ENCODE measurements around the gene MAPK14. TPM values are rescaled to one million over a fixed set of nuclear protein-coding genes. Genes with fewer than 3 reads are reported as not detected.

Gene MAPK14
- total and polyA plus RNA-seq, 7 donors = 11.8 to 42.0 (median 31.0) TPM

DNA sequence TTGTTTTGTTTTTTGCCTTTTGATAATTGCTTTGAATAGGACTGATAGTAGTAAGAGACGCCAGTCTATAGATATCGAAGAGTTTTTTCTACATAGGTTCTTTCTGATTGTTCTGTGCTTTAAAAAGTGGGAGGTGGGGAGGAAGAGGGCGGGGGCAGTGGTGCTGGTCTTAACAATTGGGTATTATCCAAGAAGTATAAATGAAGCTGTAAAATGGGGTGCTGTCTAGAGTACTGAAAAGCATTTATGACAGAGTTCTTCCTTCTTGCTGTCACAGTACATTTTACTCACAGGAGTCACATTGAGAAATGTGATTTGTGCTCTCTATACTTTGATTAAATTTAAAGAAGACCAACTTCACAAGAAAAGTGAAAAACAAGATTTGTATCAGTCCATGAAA lies 41.0 kb downstream of the MAPK14 start:
- TF ChIP-seq, protein P1, sequence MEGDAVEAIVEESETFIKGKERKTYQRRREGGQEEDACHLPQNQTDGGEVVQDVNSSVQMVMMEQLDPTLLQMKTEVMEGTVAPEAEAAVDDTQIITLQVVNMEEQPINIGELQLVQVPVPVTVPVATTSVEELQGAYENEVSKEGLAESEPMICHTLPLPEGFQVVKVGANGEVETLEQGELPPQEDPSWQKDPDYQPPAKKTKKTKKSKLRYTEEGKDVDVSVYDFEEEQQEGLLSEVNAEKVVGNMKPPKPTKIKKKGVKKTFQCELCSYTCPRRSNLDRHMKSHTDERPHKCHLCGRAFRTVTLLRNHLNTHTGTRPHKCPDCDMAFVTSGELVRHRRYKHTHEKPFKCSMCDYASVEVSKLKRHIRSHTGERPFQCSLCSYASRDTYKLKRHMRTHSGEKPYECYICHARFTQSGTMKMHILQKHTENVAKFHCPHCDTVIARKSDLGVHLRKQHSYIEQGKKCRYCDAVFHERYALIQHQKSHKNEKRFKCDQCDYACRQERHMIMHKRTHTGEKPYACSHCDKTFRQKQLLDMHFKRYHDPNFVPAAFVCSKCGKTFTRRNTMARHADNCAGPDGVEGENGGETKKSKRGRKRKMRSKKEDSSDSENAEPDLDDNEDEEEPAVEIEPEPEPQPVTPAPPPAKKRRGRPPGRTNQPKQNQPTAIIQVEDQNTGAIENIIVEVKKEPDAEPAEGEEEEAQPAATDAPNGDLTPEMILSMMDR (IDR thresholded peaks at IDR 0.05) = no peak
- WGBS, 3 donors = 69 to 89% (median 73%) methylated on average over 3 of the region's 3 CpGs

DNA sequence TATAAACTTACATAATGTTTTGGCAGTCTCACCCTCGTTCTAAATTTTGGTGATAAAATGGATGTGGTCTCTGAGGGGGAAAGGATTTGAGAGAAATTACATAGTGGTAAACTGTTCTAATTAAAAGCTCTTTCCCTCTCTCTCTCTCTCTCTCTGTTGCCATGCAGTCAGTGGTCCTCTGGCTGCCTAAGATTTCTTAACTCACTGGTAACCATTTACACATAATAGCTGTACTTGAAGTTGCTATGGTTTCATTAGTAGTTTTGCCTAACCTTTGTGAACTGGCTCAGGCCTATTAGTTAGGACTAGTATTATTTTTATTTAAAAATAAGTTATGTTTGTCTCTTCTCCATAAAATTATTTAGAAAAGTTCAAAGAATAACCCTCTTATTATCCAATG lies 42.0 kb downstream of the MAPK14 start:
- H3K36me3 ChIP-seq (ENCODE audit: insufficient read depth in 1 of 2, low read depth in 1 of 2) = peaks cover 0 to 6% of the 10 kb centered on the region in 2 donors
- TF ChIP-seq, protein P1 (IDR thresholded peaks at IDR 0.05) = no peak
- peaks cover 60% of the 10 kb centered on the region for H3K4me1 ChIP-seq
- ATAC-seq (no peak), DNase-seq (no peak)
- intact Hi-C loops (cut with DNase I) = no loop called here
- no peaks in the 10 kb centered on the region for H3K9me3 ChIP-seq
- 59 to 79% (median 73%) methylated on average over 1 of the region's 1 CpG for WGBS, 3 donors
- H3K4me3 ChIP-seq = no peak overlapping the region
- no peak overlapping the region for H3K27ac ChIP-seq
- H3K27me3 ChIP-seq (ENCODE audit: insufficient read depth in 3 of 3, low read length in 2 of 3) = no peaks in the 10 kb centered on the region

More for the DNA sequence above, 41.0 kb downstream of the MAPK14 start:
- Histone ChIP-seq H3K27ac (no peak overlapping the region), H3K9me3 (no peaks in the 10 kb centered on the region), H3K4me1 (peaks cover 65% of the 10 kb centered on the region), H3K27me3 (ENCODE audit: insufficient read depth in 3 of 3, low read length in 2 of 3) (no peaks in the 10 kb centered on the region), H3K36me3 (ENCODE audit: insufficient read depth in 1 of 2, low read depth in 1 of 2) (no peaks in the 10 kb centered on the region), H3K4me3 (no peak overlapping the region)
- ATAC-seq (no peak), DNase-seq (no peak)
- intact Hi-C loops (cut with DNase I) = no loop called here

DNA sequence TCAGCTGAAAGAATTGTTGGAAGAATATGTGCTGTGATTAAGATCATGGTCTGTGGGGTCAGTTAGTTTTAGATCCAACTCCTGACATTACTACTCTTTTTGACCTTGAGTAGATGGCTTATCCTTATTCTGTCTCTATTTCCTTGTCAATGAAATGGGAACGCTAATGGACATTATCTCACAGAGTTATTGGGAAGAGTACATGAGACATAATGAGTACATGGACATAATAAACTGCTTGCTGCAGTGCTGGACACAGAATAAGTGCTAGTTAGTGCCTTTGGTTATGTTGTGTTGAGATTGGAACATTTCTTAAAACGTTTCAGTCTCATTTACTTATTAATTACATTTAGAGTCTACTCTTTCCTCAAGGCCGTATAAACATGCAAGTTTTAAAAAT lies 42.6 kb downstream of the MAPK14 start:
- no peak for ATAC-seq
- H3K9me3 ChIP-seq = no peaks in the 10 kb centered on the region
- H3K27me3 ChIP-seq (ENCODE audit: insufficient read depth in 3 of 3, low read length in 2 of 3) = no peaks in the 10 kb centered on the region
- 48 to 64% (median 55%) methylated on average over 3 of the region's 3 CpGs for WGBS, 3 donors
- no peak overlapping the region for H3K4me3 ChIP-seq
- TF ChIP-seq, protein P1 (IDR thresholded peaks at IDR 0.05) = no peak
- H3K27ac ChIP-seq = peak overlapping the region; percentile 31
- no peak for DNase-seq
- intact Hi-C loops (cut with DNase I) = no loop called here
- H3K4me1 ChIP-seq = peaks cover 54% of the 10 kb centered on the region
- H3K36me3 ChIP-seq (ENCODE audit: insufficient read depth in 1 of 2, low read depth in 1 of 2) = peaks cover 0 to 6% of the 10 kb centered on the region in 2 donors

DNA sequence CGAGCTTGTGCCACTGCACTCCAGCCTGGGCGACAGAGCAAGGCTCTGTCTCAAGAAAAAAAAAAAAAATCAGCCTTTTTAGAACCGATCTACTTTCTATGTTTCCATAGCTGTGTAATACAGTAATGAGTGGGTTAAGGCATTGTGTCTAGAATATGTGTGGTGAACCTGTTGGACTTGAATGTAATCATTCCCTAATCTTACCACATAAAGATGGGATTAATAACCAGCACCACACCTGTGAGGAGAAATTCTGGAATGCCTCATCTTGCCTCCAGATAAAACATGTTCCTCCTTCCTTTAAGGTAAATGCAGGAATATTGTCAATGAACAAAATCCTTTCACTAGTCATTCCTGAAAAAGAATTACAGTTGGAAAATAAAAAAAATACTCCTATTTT lies 43.7 kb downstream of the MAPK14 start:
- H3K36me3 ChIP-seq (ENCODE audit: insufficient read depth in 1 of 2, low read depth in 1 of 2) = peaks cover 0 to 14% of the 10 kb centered on the region in 2 donors
- H3K27me3 ChIP-seq (ENCODE audit: insufficient read depth in 3 of 3, low read length in 2 of 3) = no peaks in the 10 kb centered on the region
- H3K27ac ChIP-seq = peak overlapping the region; percentile 31
- DNase-seq (no peak), ATAC-seq (no peak)
- H3K4me1 ChIP-seq = peaks cover 45% of the 10 kb centered on the region
- TF ChIP-seq, protein P1 (IDR thresholded peaks at IDR 0.05) = no peak
- H3K4me3 ChIP-seq = no peak overlapping the region
- intact Hi-C loops (cut with DNase I) = no loop called here
- no peaks in the 10 kb centered on the region for H3K9me3 ChIP-seq
- 90 to 93% (median 92%) methylated on average over 3 of the region's 3 CpGs for WGBS, 3 donors

DNA sequence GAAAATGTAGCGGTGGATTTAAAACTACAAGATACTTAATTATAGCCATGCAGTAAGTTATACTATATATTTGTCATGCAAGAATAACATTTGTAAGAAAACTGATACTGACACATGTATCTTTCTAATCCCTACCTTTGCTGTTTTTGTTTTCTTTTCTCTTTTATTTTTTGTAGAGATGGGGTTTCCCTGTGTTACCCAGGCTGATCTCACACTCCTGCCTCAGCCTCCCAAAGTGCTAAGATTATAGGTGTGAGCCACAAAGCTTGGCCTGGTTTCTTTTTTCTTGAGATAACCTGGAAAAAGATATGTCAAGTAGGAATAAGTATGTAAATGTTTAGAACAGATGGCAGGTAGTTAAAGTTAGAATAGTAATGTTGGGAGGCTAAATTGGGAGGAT lies 44.1 kb downstream of the MAPK14 start:
- DNase-seq = no peak
- H3K27ac ChIP-seq = no peak overlapping the region
- H3K4me1 ChIP-seq = peaks cover 41% of the 10 kb centered on the region
- WGBS, 3 donors = 95 to 98% (median 97%) methylated on average over 1 of the region's 1 CpG
- no peak for ATAC-seq
- H3K4me3 ChIP-seq = no peak overlapping the region
- H3K27me3 ChIP-seq (ENCODE audit: insufficient read depth in 3 of 3, low read length in 2 of 3) = no peaks in the 10 kb centered on the region
- no peaks in the 10 kb centered on the region for H3K9me3 ChIP-seq
- TF ChIP-seq, protein P1 (IDR thresholded peaks at IDR 0.05) = no peak
- peaks cover 0 to 18% of the 10 kb centered on the region in 2 donors for H3K36me3 ChIP-seq (ENCODE audit: insufficient read depth in 1 of 2, low read depth in 1 of 2)
- intact Hi-C loops (cut with DNase I) = no loop called here

All from psoas muscle (tissue), 8 donors.